ENCODE measurements around the gene CFAP107. TPM values are rescaled to one million over a fixed set of nuclear protein-coding genes. Genes with fewer than 3 reads are reported as not detected.

The CFAP107 gene
- total RNA-seq, 6 donors from 2014 or later: 0.76 to 6.2 (median 3.4) TPM; not detected in 1

DNA sequence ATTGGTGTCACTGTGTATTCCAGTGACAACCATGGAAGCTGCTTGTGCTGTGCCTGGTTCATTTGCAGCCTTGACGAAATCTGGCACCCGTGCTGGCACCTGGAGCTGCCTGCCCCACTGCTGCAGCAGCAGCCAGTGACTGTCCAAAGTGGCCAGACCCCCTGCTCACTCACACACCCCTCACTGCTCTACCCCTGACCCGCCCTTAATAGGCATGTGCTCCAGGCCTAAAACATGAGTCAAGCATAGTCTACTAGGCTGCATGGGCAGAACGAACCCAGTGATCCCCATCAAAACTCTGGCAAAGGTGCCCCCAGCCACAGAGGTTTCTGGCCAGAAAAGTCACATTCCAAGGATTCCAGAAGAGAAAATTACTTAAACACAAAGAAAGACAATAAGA lies 52.9 kb downstream of the CFAP107 start:
- H3K4me3 ChIP-seq: no peak overlapping the region
- no peaks in the 10 kb centered on the region for H3K27me3 ChIP-seq
- ATAC-seq (ENCODE audit: low FRiP score in 2 of 2) (no peak), DNase-seq (no peak)
- H3K9me3 ChIP-seq: no peaks in the 10 kb centered on the region
- 51 to 53% methylated on average over 4 of the region's 4 CpGs for WGBS, 2 donors
- TF ChIP-seq EP300 (IDR thresholded peaks at IDR 0.05) (no peak), POLR2A (IDR thresholded peaks at IDR 0.05) (no peak), POLR2AphosphoS5 (IDR thresholded peaks at IDR 0.05) (no peak)
- TF ChIP-seq, protein P1, sequence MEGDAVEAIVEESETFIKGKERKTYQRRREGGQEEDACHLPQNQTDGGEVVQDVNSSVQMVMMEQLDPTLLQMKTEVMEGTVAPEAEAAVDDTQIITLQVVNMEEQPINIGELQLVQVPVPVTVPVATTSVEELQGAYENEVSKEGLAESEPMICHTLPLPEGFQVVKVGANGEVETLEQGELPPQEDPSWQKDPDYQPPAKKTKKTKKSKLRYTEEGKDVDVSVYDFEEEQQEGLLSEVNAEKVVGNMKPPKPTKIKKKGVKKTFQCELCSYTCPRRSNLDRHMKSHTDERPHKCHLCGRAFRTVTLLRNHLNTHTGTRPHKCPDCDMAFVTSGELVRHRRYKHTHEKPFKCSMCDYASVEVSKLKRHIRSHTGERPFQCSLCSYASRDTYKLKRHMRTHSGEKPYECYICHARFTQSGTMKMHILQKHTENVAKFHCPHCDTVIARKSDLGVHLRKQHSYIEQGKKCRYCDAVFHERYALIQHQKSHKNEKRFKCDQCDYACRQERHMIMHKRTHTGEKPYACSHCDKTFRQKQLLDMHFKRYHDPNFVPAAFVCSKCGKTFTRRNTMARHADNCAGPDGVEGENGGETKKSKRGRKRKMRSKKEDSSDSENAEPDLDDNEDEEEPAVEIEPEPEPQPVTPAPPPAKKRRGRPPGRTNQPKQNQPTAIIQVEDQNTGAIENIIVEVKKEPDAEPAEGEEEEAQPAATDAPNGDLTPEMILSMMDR (IDR thresholded peaks at IDR 0.05): no peak
- no peaks in the 10 kb centered on the region for H3K36me3 ChIP-seq
- no peak overlapping the region for H3K27ac ChIP-seq
- H3K4me1 ChIP-seq: no peaks in the 10 kb centered on the region

GRCh38 chr1:12799730-12800129 lies 53.7 kb downstream of the CFAP107 start:
- ATAC-seq (ENCODE audit: low FRiP score in 2 of 2) (no peak), DNase-seq (no peak)
- Histone ChIP-seq H3K9me3 (peaks cover 0 to 1% (median 0%) of the 10 kb centered on the region in 4 donors), H3K4me1 (no peaks in the 10 kb centered on the region), H3K4me3 (no peak overlapping the region), H3K27me3 (no peaks in the 10 kb centered on the region), H3K27ac (no peak overlapping the region), H3K36me3 (no peaks in the 10 kb centered on the region)
- 73 to 75% methylated on average over 2 of the region's 2 CpGs for WGBS, 2 donors
- TF ChIP-seq EP300 (IDR thresholded peaks at IDR 0.05): no peak
- TF ChIP-seq, protein P1 (IDR thresholded peaks at IDR 0.05): no peak
- no peak for TF ChIP-seq POLR2AphosphoS5 (IDR thresholded peaks at IDR 0.05)
- TF ChIP-seq POLR2A (IDR thresholded peaks at IDR 0.05): no peak

- DNase-seq (no peak), ATAC-seq (ENCODE audit: low FRiP score in 2 of 2) (no peak)
- Histone ChIP-seq H3K4me3 (no peak overlapping the region), H3K36me3 (no peaks in the 10 kb centered on the region), H3K4me1 (no peaks in the 10 kb centered on the region), H3K27me3 (no peaks in the 10 kb centered on the region), H3K27ac (no peak overlapping the region), H3K9me3 (peaks cover 0 to 3% (median 0%) of the 10 kb centered on the region in 4 donors)
- WGBS, 2 donors: 82 to 83% methylated on average over 1 of the region's 1 CpG
- TF ChIP-seq, protein P1 (IDR thresholded peaks at IDR 0.05): no peak
- no peak for TF ChIP-seq POLR2A (IDR thresholded peaks at IDR 0.05)
- TF ChIP-seq POLR2AphosphoS5 (IDR thresholded peaks at IDR 0.05): no peak
- TF ChIP-seq EP300 (IDR thresholded peaks at IDR 0.05): no peak
Measured at GRCh38 chr1:12809933-12810332, 63.9 kb downstream of the CFAP107 start.

DNA sequence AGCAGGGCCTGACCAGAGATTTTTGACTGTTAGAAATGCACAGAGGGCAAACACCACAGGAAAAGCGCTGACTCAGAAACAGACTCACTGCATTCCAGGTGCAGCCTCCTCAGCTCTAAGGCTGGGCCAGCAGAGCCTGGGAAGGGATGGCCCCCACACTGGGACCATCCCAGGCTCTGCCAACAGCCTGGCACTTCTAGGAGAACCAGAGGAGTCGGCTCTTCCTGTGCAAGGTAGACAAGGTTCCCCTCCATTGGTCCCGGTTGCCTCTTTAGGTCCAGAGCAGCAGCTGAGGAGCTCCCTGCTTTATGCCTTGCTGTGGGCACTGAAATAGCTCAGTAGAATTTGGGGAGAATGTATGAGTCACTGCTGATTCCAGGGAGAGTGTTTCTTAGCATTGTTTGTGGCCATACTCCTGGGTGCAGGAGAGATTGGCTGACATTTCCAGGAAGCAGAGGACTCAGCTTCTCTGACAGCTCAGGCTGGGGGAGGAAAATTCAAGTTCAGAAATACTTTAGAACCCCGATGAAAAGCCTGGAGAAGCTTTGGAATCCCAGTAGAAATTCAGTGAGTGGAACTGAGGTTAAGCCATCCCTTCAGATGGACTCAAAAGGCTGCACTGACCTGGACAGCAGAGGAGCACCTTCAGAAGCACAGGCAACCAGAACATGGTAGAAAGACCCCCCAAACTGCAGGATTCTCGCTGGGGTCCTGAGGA lies 64.8 kb downstream of the CFAP107 start:
- ATAC-seq (ENCODE audit: low FRiP score in 2 of 2): no peak

DNA sequence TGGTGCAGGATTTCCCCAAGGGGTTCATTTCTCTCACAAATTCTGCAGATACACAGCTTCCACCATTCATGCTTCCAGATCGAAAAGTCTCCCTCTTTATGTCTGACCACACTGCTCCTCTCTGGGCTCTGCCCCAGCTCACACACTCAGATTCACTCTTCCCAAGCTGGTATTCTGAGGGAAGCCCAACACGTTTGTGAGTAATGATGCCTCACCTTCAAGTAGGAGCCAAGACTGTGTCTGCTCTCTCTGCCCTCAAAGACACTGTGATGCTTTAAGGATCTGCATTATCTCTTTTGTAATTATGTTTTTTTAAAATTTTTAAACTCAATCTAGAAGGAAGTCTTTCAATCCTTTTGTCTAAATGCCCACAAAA lies 65.4 kb downstream of the CFAP107 start:
- no peaks in the 10 kb centered on the region for H3K4me1 ChIP-seq
- WGBS, 2 donors: 54 to 59% methylated on average over 2 of the region's 2 CpGs
- H3K27ac ChIP-seq: no peak overlapping the region
- H3K4me3 ChIP-seq: no peak overlapping the region
- no peaks in the 10 kb centered on the region for H3K36me3 ChIP-seq
- TF ChIP-seq POLR2A (IDR thresholded peaks at IDR 0.05) (no peak), EP300 (IDR thresholded peaks at IDR 0.05) (no peak), POLR2AphosphoS5 (IDR thresholded peaks at IDR 0.05) (no peak)
- TF ChIP-seq, protein P1 (IDR thresholded peaks at IDR 0.05): no peak
- DNase-seq (no peak), ATAC-seq (ENCODE audit: low FRiP score in 2 of 2) (no peak)
- no peaks in the 10 kb centered on the region for H3K9me3 ChIP-seq
- no peaks in the 10 kb centered on the region for H3K27me3 ChIP-seq

More for the DNA sequence above, 64.8 kb downstream of the CFAP107 start:
- TF ChIP-seq EP300 (IDR thresholded peaks at IDR 0.05): no peak
- no peak for DNase-seq
- no peaks in the 10 kb centered on the region for H3K27me3 ChIP-seq
- no peaks in the 10 kb centered on the region for H3K9me3 ChIP-seq
- WGBS, 2 donors: 56 to 76% methylated on average over 3 to 5 of the region's 5 CpGs
- no peak overlapping the region for H3K27ac ChIP-seq
- H3K4me3 ChIP-seq: no peak overlapping the region
- H3K36me3 ChIP-seq: no peaks in the 10 kb centered on the region
- no peaks in the 10 kb centered on the region for H3K4me1 ChIP-seq

Other genes with a start within 250 kb of the CFAP107 start
- gene DHRS3, start 128.0 kb upstream of the CFAP107 start, total RNA-seq: 100 to 1,000 TPM in 4 of 6 donors, 10 to 100 TPM in 2; 84.9 to 154 (median 119) TPM
- gene AADACL4, start 102.1 kb upstream of the CFAP107 start, total RNA-seq: not detected
- not detected for gene AADACL3, start 30.1 kb upstream of the CFAP107 start, total RNA-seq
- gene PRAMEF12, start 27.5 kb downstream of the CFAP107 start, total RNA-seq: not detected
- gene PRAMEF1, start 45.2 kb downstream of the CFAP107 start, total RNA-seq: not detected
- not detected for gene PRAMEF11, start 85.2 kb downstream of the CFAP107 start, total RNA-seq
- not detected for gene HNRNPCL1, start 102.5 kb downstream of the CFAP107 start, total RNA-seq
- not detected for gene PRAMEF2, start 110.9 kb downstream of the CFAP107 start, total RNA-seq
- gene PRAMEF4, start 140.0 kb downstream of the CFAP107 start, total RNA-seq: not detected
- not detected for gene PRAMEF10, start 152.1 kb downstream of the CFAP107 start, total RNA-seq
- gene PRAMEF7, start 170.4 kb downstream of the CFAP107 start, total RNA-seq: not detected
- not detected for gene PRAMEF6, start 201.4 kb downstream of the CFAP107 start, total RNA-seq